Gastroesophageal sphincter (tissue), 3 donors: ENCODE results near the gene LRP1B.

Experiments
- CTCF ChIP-seq, 4 experiments: fragments of 200-600 bp in 2 of 4; fragments of 450-650 bp in 2 of 4; sonication (generic) in 1 of 4; IDR thresholded peaks; one replicate each; pipeline ENCODE4 v1.5.1; 2017 to 2019; ENCODE audit warnings: antibody characterized with exemption in 4 of 4, mild to moderate bottlenecking in 2 of 4, moderate library complexity in 2 of 4
- EP300 ChIP-seq: sonication (generic); formaldehyde crosslinking; IDR thresholded peaks from one replicate; pipeline ENCODE4 v1.6.1; 2017; ENCODE audit warnings: antibody characterized with exemption, mild to moderate bottlenecking

- TF ChIP-seq CTCF (IDR thresholded peaks at IDR 0.05) (no peak), EP300 (no peak)
Observed at GRCh38 chr2:141529659-141530058, 601.2 kb downstream of the LRP1B start.
